ENCODE measurements around the gene CAMSAP1.
A peak's percentile ranks its signal among the peaks of the same experiment; 100 is the strongest.
"Not testable (repeated sequence)": the region's sequence is repeated elsewhere in the genome, so short reads cannot be mapped to it uniquely, and the experiment has no call there.

The CAMSAP1 gene

DNA sequence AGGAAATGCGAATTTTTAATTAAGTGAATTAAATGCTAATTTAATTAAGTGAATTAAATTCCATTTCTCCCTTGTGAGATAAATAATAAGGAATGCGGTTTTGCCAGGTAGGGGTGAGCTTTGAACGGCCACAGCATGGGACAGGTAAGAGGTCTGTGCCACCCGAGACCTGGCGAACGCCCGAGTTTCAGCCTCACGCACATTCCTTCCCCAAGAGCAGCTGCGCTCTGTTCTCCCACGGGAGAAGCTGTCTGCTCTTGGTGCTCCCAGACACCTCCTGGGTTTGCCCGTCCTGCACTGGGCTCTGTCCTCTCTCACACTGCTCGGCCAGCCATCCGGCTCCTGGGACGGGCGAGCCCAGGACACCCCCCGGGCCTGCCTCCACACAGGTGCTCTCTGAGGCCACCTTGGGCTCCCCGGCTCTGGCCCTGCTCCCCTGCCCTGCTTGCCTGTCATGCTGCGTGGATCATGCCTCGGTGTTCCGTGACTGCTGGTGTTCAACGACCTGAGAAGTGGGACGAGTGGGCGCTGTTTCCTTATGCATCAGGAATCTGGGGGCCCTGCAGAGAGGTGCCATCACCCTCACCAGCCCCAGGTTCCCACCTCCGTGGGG lies 13.7 kb upstream of the CAMSAP1 start:
- Histone ChIP-seq H3K36me3 (peaks cover 30% of the 10 kb centered on the region), H3K4me1 (peaks cover 42% of the 10 kb centered on the region), H3K4me2 (peak overlapping the region; percentile 11; the same call in 1 of the 2 replicates), H3K9me3 (peaks cover 13% of the 10 kb centered on the region), H4K20me1 (no peaks in the 10 kb centered on the region), H3K27ac (no peak overlapping the region), H3K27me3 (no peaks in the 10 kb centered on the region), H3K4me3 (no peak overlapping the region), H3K9ac (no peak overlapping the region)
- TF ChIP-seq Cebpa-rat (IDR thresholded peaks at IDR 0.05) = no peak

DNA sequence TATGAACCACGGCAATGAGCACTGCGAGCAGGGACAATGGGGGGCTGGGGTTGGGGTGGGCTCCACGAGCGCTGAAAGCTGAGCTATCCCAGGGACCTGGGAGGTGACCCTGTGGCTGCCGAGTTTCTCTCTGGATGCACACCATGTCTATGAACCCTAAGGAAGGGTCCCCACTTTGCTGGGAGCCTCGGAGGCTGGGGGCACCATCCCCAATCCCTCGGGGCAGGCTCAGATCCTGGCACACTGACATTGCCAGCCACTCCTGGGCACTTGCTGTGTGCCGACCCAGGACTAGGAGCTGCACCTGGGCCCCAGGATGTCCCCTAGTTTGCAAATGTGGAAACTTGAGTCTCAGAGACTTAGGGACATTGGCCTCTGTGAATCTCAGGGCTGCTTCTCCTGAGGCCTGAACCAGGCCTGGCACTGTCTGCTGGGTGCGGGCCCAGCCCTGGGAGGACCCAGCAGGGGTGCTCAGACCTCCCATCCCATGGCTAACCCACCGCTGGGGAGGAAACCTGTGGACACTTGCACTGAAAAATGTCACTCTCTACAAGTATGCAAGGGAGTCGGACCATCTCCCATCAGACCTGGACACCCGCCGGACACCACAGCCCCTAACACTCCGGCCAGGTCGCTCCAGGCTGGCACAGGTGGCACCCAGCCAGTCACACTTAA lies 13.0 kb upstream of the CAMSAP1 start:
- Histone ChIP-seq H3K27ac (no peak overlapping the region), H3K4me1 (peaks cover 42% of the 10 kb centered on the region), H3K9me3 (peaks cover 20% of the 10 kb centered on the region), H3K36me3 (peaks cover 32% of the 10 kb centered on the region), H3K9ac (no peak overlapping the region), H3K4me2 (no peak overlapping the region; the same call in 1 of the 2 replicates), H4K20me1 (no peaks in the 10 kb centered on the region), H3K4me3 (no peak overlapping the region), H3K27me3 (no peaks in the 10 kb centered on the region)
- TF ChIP-seq Cebpa-rat (IDR thresholded peaks at IDR 0.05) = no peak

DNA sequence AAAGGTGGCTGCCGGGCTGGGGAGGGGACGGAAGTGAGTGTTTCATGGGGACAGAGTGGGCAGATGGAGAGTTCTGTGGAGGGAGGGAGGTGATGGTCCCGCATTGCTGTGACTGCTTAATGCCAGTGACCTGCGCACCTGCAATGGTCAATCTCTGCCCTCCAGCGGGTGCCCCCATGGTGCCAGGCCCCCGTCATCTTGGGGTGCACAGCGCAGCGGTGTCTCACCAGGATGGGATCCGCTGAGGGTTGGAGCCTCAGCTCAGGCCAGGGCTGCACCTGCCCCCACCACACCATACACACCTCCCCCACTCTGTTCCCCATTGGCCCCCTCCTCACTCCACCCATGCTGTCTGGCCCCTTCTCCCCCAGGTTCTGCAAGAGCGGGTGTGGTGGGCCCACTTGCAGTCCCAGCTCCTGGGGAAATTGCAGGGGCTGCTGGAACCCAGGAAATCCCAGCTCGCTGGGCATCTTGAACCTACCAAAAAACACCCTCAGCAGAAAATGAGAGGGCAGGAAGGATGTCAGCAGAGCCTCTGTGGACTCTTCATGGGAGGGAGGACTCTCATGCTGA lies 12.1 kb upstream of the CAMSAP1 start:
- Histone ChIP-seq H3K27me3 (no peaks in the 10 kb centered on the region), H4K20me1 (no peaks in the 10 kb centered on the region), H3K4me3 (no peak overlapping the region), H3K27ac (no peak overlapping the region), H3K4me1 (peaks cover 42% of the 10 kb centered on the region), H3K4me2 (no peak overlapping the region), H3K36me3 (peaks cover 37% of the 10 kb centered on the region), H3K9me3 (peaks cover 30% of the 10 kb centered on the region), H3K9ac (no peak overlapping the region)
- no peak for TF ChIP-seq Cebpa-rat (IDR thresholded peaks at IDR 0.05)

DNA sequence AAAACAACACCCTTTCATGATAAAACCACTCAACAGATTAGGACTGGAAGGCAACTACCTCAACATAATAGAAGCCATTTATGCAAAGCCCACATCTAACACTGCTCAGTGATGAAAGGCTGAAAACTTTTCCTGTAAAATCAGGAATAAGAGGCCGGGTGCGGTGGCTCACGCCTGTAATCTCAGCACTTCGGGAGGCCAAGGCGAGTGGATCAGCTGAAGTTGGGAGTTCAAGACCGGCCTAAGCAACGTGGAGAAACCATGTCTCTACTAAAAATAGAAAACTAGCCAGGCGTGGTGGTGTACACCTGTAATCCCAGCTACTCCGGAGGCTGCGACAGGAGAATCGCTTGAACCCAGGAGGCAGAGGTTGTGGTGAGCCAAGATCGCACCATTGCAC lies 8.9 kb upstream of the CAMSAP1 start:
- not testable (repeated sequence) for H3K4me2 ChIP-seq, H4K20me1 ChIP-seq, H3K9ac ChIP-seq, H3K4me3 ChIP-seq, H3K27me3 ChIP-seq, H3K27ac ChIP-seq
- H3K36me3 ChIP-seq = peaks cover 57% of the 10 kb centered on the region
- peaks cover 43% of the 10 kb centered on the region for H3K9me3 ChIP-seq
- H3K4me1 ChIP-seq = peaks cover 43% of the 10 kb centered on the region

DNA sequence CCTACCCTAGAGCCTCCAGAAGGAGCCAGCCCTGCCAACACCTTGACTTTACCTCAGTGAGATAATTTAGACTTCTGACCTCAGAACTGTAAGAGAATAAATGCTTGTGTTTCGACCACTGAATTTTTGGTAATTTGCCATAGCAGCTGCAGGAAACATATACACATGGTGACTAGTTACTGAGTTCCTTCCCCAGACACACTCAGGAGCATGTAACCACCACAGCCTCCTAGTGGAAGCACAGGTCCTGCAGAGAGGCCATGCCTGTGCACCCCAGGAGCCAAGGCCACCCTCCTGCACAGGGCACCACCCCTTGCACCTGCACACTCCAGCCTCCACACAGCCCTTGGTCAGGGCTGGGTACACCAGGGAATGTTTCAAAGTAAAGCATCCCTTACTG lies 7.6 kb upstream of the CAMSAP1 start:
- no peak overlapping the region for H3K9ac ChIP-seq
- 0 out of 2 replicates have a peak, but pooled peaks cover 6% of the 10 kb centered on the region for H4K20me1 ChIP-seq
- peaks cover 40% of the 10 kb centered on the region for H3K4me1 ChIP-seq
- no peak overlapping the region for H3K27ac ChIP-seq
- H3K9me3 ChIP-seq = peaks cover 43% of the 10 kb centered on the region
- H3K36me3 ChIP-seq = peaks cover 66% of the 10 kb centered on the region
- H3K4me2 ChIP-seq = no peak overlapping the region
- H3K4me3 ChIP-seq = no peak overlapping the region; the same call in 1 of the 2 replicates
- no peak for TF ChIP-seq Cebpa-rat (IDR thresholded peaks at IDR 0.05)
- no peaks in the 10 kb centered on the region for H3K27me3 ChIP-seq

DNA sequence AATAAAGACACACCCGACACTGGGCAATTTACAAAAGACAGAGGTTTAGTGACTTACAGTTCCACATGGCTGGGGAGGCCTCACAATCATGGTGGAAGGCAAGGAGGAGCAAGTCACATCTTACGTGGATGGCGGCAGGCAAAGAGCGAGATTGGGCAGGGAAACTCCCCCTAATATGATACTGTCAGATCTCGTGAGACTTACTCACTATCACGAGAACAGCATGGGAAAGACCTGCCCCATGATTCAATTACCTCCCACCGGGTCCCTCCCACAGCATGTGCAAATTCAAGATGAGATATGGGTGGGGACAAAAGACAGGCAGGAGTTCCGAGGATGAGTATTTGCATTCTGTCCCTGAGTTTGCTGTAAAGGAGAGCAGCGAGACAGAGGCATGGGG lies 3.9 kb upstream of the CAMSAP1 start:
- not testable (repeated sequence) for H3K4me2 ChIP-seq, H3K27ac ChIP-seq, H3K9ac ChIP-seq, H3K4me3 ChIP-seq, H3K27me3 ChIP-seq
- Histone ChIP-seq H4K20me1 (peaks cover 11% of the 10 kb centered on the region), H3K9me3 (peaks cover 32% of the 10 kb centered on the region), H3K4me1 (peaks cover 33% of the 10 kb centered on the region), H3K36me3 (peaks cover 58% of the 10 kb centered on the region)

DNA sequence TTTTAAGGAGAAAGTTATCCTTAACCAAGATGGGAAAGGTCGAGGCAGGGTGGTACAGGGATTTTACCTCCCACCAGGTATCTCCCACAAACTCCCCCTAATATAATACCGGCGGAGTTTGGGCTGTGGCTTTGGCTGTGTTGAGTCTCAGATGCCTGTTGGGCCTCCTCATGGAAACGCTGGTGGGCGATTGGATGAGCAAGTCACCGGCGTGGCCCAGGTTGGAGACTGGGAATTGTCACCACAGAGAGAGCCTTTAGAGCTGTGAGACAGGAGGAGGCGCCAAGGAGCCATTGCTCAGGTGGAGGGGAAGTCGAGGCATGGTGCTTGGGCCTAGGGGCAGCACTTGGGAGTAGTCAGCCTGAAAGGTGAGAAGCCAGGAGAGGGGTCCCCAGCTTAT lies 3.4 kb upstream of the CAMSAP1 start:
- TF ChIP-seq Cebpa-rat (IDR thresholded peaks at IDR 0.05) = no peak
- H3K27me3 ChIP-seq = no peaks in the 10 kb centered on the region
- no peak overlapping the region for H3K27ac ChIP-seq
- H3K4me1 ChIP-seq = peaks cover 38% of the 10 kb centered on the region
- H4K20me1 ChIP-seq = peaks cover 16% of the 10 kb centered on the region
- H3K4me3 ChIP-seq = no peak overlapping the region
- peaks cover 27% of the 10 kb centered on the region for H3K9me3 ChIP-seq
- peaks cover 53% of the 10 kb centered on the region for H3K36me3 ChIP-seq
- H3K9ac ChIP-seq = no peak overlapping the region
- 0 out of 2 replicates have a peak overlapping the region, but pooled peaks have one; percentile 98 for H3K4me2 ChIP-seq

DNA sequence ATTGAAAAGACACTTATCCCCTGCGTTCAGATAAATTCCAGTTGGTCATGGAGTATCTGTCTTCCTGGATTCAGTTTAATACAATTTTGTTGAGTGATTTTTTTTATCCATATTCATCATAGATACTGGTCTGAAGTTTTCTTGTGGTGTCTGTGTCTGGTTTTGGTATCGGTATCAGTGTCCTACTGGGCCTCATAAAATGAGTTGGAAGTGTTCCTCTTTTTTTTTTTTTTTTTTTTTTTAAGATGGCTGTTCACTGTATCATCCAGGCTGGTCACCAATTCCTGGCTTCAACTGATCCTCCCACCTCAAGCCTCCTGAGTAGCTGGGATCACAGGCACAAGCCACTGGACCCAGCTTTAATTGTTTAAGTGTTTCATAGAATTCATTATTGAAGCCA lies 2.9 kb upstream of the CAMSAP1 start:
- Histone ChIP-seq H3K9ac (no peak overlapping the region), H3K4me2 (peak overlapping the region; percentile 98), H3K36me3 (peaks cover 48% of the 10 kb centered on the region), H3K27me3 (no peaks in the 10 kb centered on the region), H3K9me3 (peaks cover 22% of the 10 kb centered on the region), H4K20me1 (peaks cover 21% of the 10 kb centered on the region), H3K4me1 (peaks cover 43% of the 10 kb centered on the region), H3K27ac (no peak overlapping the region), H3K4me3 (no peak overlapping the region)
- TF ChIP-seq Cebpa-rat (IDR thresholded peaks at IDR 0.05) = no peak

DNA sequence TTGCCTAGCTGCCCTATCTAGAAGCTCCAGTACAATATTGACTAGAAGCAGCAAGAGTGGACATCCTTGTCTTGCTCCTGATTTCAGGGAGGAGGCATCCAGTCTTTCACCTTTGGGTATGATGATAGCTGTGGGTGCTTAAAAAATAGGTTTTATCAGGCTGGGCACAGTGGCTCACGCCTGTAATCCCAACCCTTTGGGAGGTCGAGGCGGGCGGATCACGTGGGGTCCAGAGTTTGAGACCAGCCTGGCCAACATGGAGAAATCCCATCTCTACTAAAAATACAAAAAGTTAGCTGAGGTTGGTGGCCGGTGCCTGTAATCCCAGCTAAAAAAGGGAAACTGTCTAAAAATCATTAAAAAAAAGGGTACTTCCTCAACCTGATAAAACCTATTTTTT lies 2.0 kb upstream of the CAMSAP1 start:
- TF ChIP-seq Cebpa-rat (IDR thresholded peaks at IDR 0.05) = no peak
- peak overlapping the region; percentile 11; the same call in 1 of the 2 replicates for H3K4me3 ChIP-seq
- H3K4me2 ChIP-seq = peak overlapping the region; percentile 98
- H3K4me1 ChIP-seq = peaks cover 52% of the 10 kb centered on the region
- H3K27me3 ChIP-seq = no peaks in the 10 kb centered on the region
- peaks cover 30% of the 10 kb centered on the region for H4K20me1 ChIP-seq
- peaks cover 13% of the 10 kb centered on the region for H3K9me3 ChIP-seq
- H3K9ac ChIP-seq = peak overlapping the region; percentile 84; the same call in 1 of the 2 replicates
- no peak overlapping the region for H3K27ac ChIP-seq
- peaks cover 42% of the 10 kb centered on the region for H3K36me3 ChIP-seq

DNA sequence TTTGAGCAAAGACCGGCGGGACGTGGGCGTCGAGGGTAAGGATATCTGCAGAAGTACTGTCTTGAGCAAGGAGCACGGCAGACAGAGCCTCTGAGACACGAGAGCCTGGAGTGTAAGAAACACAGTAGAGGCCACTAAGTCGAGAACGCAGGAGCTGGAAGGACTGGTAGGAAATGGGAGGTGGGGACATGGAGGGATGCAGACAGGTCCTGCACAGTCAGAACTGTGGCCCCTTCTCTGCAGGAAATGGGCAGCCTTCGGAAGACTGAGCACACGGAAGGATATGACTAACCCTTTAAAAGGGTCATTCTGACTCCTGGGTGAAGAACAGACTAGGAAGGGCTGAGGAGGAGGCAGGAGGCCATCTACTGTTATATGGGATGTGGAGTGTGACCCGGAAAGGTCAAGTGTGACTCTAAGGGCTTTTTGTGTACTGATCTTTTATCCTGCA lies 1.4 kb upstream of the CAMSAP1 start:
- peaks cover 42% of the 10 kb centered on the region for H3K36me3 ChIP-seq
- peak overlapping the region; percentile 84; the same call in 1 of the 2 replicates for H3K9ac ChIP-seq
- H3K4me3 ChIP-seq = peak overlapping the region; percentile 92
- peak overlapping the region; percentile 98 for H3K4me2 ChIP-seq
- H3K9me3 ChIP-seq = peaks cover 7% of the 10 kb centered on the region
- no peak for TF ChIP-seq Cebpa-rat (IDR thresholded peaks at IDR 0.05)
- no peaks in the 10 kb centered on the region for H3K27me3 ChIP-seq
- H3K4me1 ChIP-seq = peaks cover 58% of the 10 kb centered on the region
- H4K20me1 ChIP-seq = peaks cover 36% of the 10 kb centered on the region
- no peak overlapping the region for H3K27ac ChIP-seq

Data from BLaER1 (cell line).